ENCODE results near the gene GOSR1.
"Not testable (repeated sequence)": the region's sequence is repeated elsewhere in the genome, so short reads cannot be mapped to it uniquely, and the experiment has no call there.

GOSR1 gene

DNA sequence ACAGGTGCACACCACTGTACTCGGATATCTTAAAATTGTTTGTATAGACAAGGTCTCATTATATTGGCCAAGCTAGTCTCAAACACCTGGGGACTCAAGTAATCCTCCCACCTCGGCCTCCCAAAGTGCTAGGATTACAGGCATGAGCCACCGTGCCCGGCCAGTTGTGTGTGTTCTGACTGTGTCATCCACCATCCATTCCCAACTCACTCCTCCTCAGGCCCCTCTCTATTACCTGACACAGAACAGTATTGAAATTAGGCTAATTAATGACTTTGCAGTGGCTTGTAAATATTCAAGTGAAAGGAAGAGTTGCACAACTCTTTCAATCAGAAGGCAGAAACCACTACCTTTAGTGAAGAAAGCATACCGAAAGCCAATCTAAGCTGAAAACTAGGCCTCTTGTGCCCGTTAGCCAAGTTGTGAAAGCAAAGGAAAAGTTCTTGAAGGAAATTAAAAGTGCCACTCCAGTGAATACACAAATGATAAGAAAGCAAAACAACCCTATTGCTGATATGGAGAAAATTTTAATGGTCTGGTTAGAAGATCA lies 28.7 kb downstream of the GOSR1 start:
- no peak for DNase-seq (ENCODE audit: low spot score)

- no peak for DNase-seq (ENCODE audit: low spot score)
These were observed 29.3 kb downstream of the GOSR1 start for GRCh38 chr17:30506481-30506880.

DNA sequence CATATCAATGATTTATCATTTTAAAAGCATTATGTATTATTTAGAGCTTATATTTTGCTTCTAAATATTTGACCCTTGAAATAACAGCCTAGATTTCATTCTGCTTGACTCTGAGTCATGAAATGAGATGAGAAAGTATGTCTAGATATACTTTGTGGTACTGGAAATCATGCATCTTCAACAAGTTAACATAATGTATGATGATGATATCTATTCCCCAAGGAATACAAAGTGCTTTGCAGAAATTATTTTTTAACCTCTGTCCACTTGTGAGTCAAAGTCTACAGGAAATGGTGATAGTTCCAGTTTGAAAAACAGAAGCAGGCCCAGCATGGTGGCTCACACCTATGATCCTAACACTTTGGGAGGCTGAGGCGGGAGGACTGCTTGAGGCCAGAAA lies 36.1 kb downstream of the GOSR1 start:
- DNase-seq (ENCODE audit: low spot score) = no peak

DNA sequence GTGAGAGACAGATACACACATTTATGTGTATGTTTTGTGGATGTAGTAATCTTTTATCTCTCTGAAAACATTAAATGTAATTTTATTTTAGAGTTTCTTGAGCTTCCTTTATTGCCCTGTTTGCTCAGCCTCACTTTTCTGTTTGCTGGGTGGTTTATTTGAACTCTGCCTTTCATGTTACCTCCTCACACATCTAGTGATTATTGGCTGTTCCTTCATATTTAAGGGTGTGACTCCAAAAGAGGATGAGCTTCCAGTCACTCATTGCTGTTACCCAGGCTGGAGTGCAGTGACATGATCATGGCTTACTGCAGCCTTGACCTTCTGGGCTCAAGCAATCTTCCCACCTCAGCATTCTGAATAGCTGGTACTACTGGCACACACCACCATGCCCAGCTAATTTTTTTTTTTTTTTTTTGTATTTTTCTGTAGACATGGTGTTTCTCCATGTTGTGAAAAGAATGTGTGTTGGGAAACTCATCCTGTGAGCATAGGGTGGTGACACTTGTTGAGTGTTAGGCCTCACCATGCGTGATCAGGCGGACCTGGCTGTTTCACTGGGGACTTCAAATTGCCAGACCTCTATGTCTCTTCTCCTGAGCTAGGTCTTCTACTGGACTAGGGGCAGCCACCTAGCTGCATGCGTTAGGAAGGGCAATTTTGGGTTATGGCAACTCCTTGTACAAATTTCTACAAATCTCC lies 37.8 kb downstream of the GOSR1 start:
- no peak for DNase-seq (ENCODE audit: low spot score)

DNA sequence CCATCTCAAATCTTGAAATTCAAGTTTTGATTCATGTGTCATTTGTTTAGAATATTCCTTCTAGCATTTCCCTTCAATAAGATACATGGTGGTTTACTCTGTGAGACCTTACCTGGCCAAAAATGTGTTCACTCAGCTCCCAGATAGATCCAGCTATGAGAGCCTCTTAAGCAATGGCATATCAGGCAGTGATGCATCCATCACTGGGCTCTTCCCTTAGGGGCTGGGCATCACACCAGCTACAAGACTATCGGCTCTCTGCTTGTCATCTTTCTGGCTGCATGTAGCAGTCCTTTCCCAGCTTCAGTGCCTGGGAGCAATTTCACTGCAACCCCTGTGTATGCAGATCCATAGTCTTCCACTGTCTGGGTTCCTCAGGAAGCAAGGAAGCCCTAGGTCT lies 40.6 kb downstream of the GOSR1 start:
- DNase-seq (ENCODE audit: low spot score) = no peak

GRCh38 chr17:30519166-30519565 lies 42.0 kb downstream of the GOSR1 start:
- no peak for DNase-seq (ENCODE audit: low spot score)

- no peak for DNase-seq (ENCODE audit: low spot score)
These were observed 42.5 kb downstream of the GOSR1 start for GRCh38 chr17:30519707-30520106.

DNA sequence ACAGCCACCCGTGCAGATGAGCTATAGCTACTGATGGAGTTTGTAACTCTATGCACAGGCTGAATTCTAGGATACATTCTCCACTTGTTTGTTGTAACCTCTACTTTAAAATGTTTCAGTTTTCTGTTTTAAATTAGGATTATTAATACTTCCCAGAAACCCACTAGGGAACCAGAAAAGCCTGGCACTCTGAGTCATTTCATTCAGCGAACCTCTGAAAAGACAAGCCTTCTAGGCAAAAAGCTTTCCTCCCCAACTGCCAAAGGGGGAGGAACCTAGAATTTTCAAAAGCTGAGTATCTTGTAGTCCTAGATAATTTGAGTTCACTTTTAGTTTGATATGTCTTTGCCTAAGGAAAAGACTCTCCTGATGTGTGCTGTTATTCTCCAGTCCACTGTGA lies 43.2 kb downstream of the GOSR1 start:
- DNase-seq (ENCODE audit: low spot score) = no peak

DNA sequence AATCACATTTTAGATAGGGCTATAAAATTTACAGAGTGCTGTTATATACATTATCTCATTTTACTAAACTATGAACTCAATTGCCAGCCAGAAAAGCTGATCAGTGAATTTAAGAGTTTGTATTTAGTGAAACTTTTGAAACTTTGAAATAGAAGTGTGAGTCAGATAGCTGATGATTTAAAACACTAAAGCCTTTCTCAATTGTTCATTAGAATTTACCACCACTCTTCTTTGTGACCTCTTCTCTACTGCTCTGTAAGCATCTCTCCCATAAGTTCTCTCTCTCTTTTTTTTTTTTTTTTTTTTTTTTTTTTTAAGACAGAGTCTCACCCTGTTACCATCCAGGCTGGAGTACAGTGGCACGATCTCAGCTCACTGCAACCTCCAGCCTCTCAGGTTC lies 43.7 kb downstream of the GOSR1 start:
- no peak for DNase-seq (ENCODE audit: low spot score)

DNA sequence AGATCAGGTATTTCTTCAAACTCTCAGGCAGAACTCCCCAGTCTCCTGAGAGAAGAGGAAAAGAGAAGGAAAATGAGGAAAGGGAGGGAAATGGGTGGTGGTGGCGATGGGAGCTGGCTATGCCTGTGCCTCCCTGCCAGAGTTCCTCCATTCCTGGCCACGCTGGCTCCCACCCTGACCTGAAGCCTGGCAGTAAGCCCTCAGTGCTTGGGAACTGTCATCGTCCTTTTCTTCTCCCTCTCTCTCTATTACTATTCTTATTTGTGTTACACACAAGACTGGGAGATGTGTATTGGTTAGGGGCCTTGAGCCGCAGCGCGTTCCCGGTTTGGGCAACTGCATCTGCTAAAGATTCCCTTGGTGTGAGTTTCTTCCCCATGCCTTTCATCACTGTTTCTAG lies 44.6 kb downstream of the GOSR1 start:
- DNase-seq (ENCODE audit: low spot score) = no peak

- DNase-seq (ENCODE audit: low spot score) = not testable (repeated sequence)
These were observed 46.0 kb downstream of the GOSR1 start for GRCh38 chr17:30523236-30523635.

- DNase-seq (ENCODE audit: low spot score) = no peak
These were observed 47.6 kb downstream of the GOSR1 start for GRCh38 chr17:30524847-30525246.

DNA sequence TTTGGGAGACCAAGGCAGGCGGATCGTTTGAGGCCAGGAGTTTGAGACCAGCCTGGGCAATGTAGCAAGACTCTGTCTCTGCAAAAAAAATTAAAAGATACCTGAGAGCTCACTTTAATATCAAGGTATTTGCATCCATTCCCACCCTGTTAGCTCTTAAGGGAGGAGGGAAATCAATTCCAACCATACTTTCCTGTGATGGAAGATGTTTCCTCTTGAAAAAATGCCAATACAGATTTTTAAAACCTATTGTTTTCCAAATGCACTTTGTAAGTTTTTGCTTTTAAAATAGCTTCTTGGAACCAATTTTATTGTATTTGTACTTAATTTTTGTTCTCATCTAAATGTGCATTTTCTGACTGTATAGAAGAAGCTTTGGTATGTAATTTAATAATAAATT lies 49.2 kb downstream of the GOSR1 start:
- no peak for DNase-seq (ENCODE audit: low spot score)

- DNase-seq (ENCODE audit: low spot score) = not testable (repeated sequence)
These were observed 51.5 kb downstream of the GOSR1 start for GRCh38 chr17:30528701-30529100.

DNA sequence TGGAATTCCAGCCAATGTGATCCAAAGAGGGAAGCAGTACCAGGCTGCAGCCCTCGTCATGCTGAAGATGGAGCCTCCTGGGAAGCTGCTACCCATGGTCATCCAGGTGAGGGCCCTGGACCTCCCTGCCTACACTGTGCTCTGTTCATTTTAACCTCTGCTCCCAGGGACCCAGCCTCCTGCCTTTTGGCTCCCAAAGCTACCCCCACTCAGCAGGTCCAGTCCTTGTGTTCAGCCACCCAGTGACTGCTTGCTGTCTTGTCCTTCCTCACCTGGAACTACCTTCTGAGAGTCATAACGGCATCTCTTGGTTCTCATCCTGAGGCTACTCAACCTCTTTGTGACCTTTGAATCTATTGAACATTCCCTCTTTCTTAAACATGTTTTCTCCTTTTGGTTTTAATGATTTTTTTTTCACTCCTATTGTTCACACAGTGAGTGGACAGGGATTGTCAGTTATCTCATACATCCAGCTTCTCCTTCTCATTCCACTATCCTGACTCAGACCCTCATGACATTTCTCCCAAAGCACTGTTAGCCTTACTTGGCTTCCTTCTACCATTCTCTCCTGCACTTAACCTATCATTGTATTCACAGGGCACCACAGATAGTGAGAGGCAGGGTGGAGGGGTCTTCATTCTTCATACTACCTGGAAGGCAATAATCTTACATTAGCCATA lies 53.3 kb downstream of the GOSR1 start:
- DNase-seq (ENCODE audit: low spot score) = no peak

DNA sequence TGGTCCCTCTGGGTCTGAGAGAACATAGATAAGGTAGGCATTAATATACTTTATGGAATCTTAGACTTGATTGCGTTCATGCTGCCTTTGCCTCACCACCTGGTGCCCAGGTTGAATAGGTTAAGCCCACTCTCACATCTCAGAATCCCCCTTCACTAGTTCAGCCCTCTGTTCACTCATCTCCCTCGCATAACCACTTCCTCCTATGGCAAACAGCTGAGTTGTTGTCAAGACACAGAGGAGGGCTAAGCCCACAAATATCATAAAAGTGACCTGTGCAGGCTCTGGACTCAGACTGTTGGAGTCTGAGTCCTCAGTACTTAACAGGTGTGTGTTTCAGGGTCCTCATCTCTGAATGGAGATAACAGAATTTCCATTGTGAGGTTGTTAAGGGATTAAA lies 55.7 kb downstream of the GOSR1 start:
- no peak for DNase-seq (ENCODE audit: low spot score)

- no peak for DNase-seq (ENCODE audit: low spot score)
These were observed 57.1 kb downstream of the GOSR1 start for GRCh38 chr17:30534298-30534697.

- DNase-seq (ENCODE audit: low spot score) = no peak
These were observed 58.0 kb downstream of the GOSR1 start for GRCh38 chr17:30534938-30535921.

DNA sequence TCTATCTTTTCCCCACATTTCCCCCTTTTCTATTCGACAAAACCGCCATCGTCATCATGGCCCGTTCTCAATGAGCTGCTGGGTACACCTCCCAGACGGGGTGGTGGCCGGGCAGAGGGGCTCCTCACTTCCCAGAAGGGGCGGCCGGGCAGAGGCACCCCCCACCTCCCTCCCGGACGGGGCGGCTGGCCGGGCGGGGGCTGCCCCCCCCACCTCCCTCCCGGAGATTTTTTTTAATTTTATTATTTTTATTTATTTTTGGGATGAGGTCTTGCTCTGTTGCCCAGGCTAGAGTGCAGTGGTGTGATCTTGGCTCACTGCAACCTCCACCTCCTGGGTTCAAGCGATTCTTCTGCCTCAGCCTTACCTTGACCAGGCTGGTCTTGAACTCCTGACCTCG lies 59.6 kb downstream of the GOSR1 start:
- not testable (repeated sequence) for DNase-seq (ENCODE audit: low spot score)

DNA sequence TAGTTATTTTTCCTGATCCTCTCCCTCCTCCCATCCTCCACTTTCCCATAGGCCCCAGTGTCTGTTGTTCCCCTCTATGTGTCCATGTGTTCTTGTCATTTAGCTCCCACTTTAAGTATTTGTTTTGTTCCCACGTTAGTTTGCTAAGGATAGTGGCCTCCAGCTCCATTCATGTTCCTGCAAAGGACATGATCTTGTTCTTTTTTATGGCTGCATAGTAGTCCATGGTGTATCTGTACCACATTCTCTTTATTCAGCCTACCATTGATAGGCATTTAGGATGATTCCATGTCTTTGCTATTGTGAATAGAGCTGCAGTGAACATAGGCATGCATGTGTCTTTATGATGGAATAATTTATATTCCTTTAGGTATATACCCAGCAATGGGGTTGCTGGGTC lies 60.5 kb downstream of the GOSR1 start:
- not testable (repeated sequence) for DNase-seq (ENCODE audit: low spot score)

- DNase-seq (ENCODE audit: low spot score) = no peak
These were observed 64.6 kb downstream of the GOSR1 start for GRCh38 chr17:30541802-30542201.

- no peak for DNase-seq (ENCODE audit: low spot score)
These were observed 66.2 kb downstream of the GOSR1 start for GRCh38 chr17:30543456-30543855.
